Small intestine (tissue), 7 donors: Measurements from ENCODE around the gene TAL2. TPM values are rescaled to one million over a fixed set of nuclear protein-coding genes. Genes with fewer than 3 reads are reported as not detected.

ENCODE experiments used
- DNase-seq, 2 donors: peaks; one replicate each; pipeline versions ENCODE4 v3.0.0 to v3.0.0-alpha.2; 2013
- FAIRE-seq: peaks from 2 replicates; lab custom pipeline; 2012; peaks lifted over from hg19 to GRCh38; lab: Jason Lieb, UNC
- H3K27ac ChIP-seq, 3 donors: one replicate each; pipeline ENCODE4 v1.5.1; 2013; ENCODE audit warnings: low read length in 2 of 3, mild to moderate bottlenecking in 2 of 3, control low read depth in 1 of 3, inconsistent platforms in 1 of 3, low read depth in 1 of 3, moderate library complexity in 1 of 3
- H3K27me3 ChIP-seq, 3 donors: one replicate each; pipeline ENCODE4 v1.6.1; 2013; ENCODE audit warnings: low read length in 3 of 3, inconsistent platforms in 1 of 3; ENCODE audit not compliant: control insufficient read depth in 3 of 3, insufficient read depth in 3 of 3
- H3K36me3 ChIP-seq, 3 donors: one replicate each; pipeline ENCODE4 v1.6.1; 2013; ENCODE audit warnings: low read length in 3 of 3, inconsistent platforms in 1 of 3, low read depth in 1 of 3, mild to moderate bottlenecking in 1 of 3, moderate library complexity in 1 of 3; ENCODE audit not compliant: control insufficient read depth in 3 of 3, insufficient read depth in 2 of 3
- H3K4me1 ChIP-seq, 3 donors: one replicate each; pipeline ENCODE4 v1.6.1; 2013; ENCODE audit warnings: low read length in 2 of 3, inconsistent platforms in 1 of 3, low read depth in 1 of 3, mild to moderate bottlenecking in 1 of 3, moderate library complexity in 1 of 3; ENCODE audit not compliant: control insufficient read depth in 3 of 3, insufficient read depth in 2 of 3
- H3K4me3 ChIP-seq, 3 donors: one replicate each; pipeline ENCODE4 v1.5.1; 2013; ENCODE audit warnings: low read length in 3 of 3, control low read depth in 1 of 3, inconsistent platforms in 1 of 3, low read depth in 1 of 3, mild to moderate bottlenecking in 1 of 3, moderate library complexity in 1 of 3
- H3K9me3 ChIP-seq, 2 donors: one replicate each; pipeline ENCODE4 v1.6.1; 2013; ENCODE audit warnings: low read depth in 1 of 2, low read length in 1 of 2; ENCODE audit not compliant: control insufficient read depth in 2 of 2, insufficient read depth in 1 of 2
- WGBS, 3 donors: extraction: QIAGEN DNeasy Blood & Tissue Kit; methylation state at CpG; one replicate each; pipeline ENCODE4 v1.1.7; 2013; 5-methylcytosine and 5-hydroxymethylcytosine counted together
- polyA plus RNA-seq, 4 donors: library from polyadenylated mRNA; stranded (reverse) in 3 of 4; unstranded in 1 of 4; fragments of 200-250 nt in 3 of 4; fragments of 120-200 nt in 1 of 4; gene quantifications; one replicate each; pipeline versions ENCODE4 v1.2.1 to v1.2.3, GENCODE V29; 2013
- donor health status: healthy with polysubstance abuse.
- donor health status: control.
- donor health status: control.
- donor health status: Bipolar disorder and iron deficiency.
- donor health status: healthy.

Gene TAL2
- polyA plus RNA-seq, 4 donors, result 0.10 to 0.77 TPM; not detected in 2

DNA sequence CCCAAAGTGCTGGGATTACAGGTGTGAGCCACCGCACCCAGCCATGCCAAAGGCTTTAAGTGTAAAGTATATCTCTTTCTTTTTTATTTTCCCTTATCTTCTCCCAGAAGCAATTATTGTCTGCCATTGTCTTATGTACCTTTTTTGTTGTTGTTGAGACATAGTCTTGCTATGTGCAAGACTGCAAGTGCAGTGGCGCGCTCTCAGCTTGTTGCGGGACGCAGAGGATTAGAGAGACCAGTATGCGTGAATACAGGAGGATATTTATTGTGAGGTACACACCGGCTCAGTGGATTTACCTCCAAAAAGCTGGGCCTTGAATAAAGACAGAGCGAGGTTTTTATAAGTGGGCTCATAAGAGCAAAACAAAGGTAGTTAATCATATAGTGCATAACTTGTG lies 43.9 kb downstream of the TAL2 start:
- no peaks in the 10 kb centered on the region for H3K27me3 ChIP-seq
- FAIRE-seq (no peak), DNase-seq (no peak)
- no peak overlapping the region for H3K4me3 ChIP-seq
- WGBS, 3 donors, result 97 to 98% (median 98%) methylated on average over 8 of the region's 8 CpGs
- H3K4me1 ChIP-seq, result peaks cover 0 to 9% (median 0%) of the 10 kb centered on the region in 3 donors
- no peak overlapping the region for H3K27ac ChIP-seq
- H3K9me3 ChIP-seq, result peaks cover 0 to 3% of the 10 kb centered on the region in 2 donors
- H3K36me3 ChIP-seq, result peaks cover 5 to 20% (median 6%) of the 10 kb centered on the region in 3 donors

GRCh38 chr9:105708405-105708804 lies 46.1 kb downstream of the TAL2 start:
- FAIRE-seq (no peak), DNase-seq (peak in 1 of 2 donors; percentile 37)
- no peak overlapping the region for H3K4me3 ChIP-seq
- H3K36me3 ChIP-seq, result peaks cover 5 to 30% (median 6%) of the 10 kb centered on the region in 3 donors
- H3K27ac ChIP-seq, result no peak overlapping the region
- H3K27me3 ChIP-seq, result no peaks in the 10 kb centered on the region
- peaks cover 0 to 4% of the 10 kb centered on the region in 2 donors for H3K9me3 ChIP-seq
- no peaks in the 10 kb centered on the region for H3K4me1 ChIP-seq
- 12 to 43% (median 23%) methylated on average over 3 of the region's 3 CpGs for WGBS, 3 donors

- no peak overlapping the region for H3K4me3 ChIP-seq
- FAIRE-seq (no peak), DNase-seq (no peak)
- H3K4me1 ChIP-seq, result no peaks in the 10 kb centered on the region
- H3K27ac ChIP-seq, result no peak overlapping the region
- peaks cover 0 to 13% of the 10 kb centered on the region in 2 donors for H3K9me3 ChIP-seq
- 97 to 99% (median 98%) methylated on average over 13 of the region's 13 CpGs for WGBS, 3 donors
- H3K36me3 ChIP-seq, result peaks cover 5 to 38% (median 6%) of the 10 kb centered on the region in 3 donors
- no peaks in the 10 kb centered on the region for H3K27me3 ChIP-seq
Measured at GRCh38 chr9:105710638-105711037, 48.4 kb downstream of the TAL2 start.

- FAIRE-seq, result no peak
- 90 to 91% (median 90%) methylated on average over 7 of the region's 7 CpGs for WGBS, 3 donors
- no peaks in the 10 kb centered on the region for H3K27me3 ChIP-seq
Measured at GRCh38 chr9:105711867-105712266, 49.6 kb downstream of the TAL2 start.

GRCh38 chr9:105712297-105712696 lies 50.0 kb downstream of the TAL2 start:
- Histone ChIP-seq H3K27me3 (no peaks in the 10 kb centered on the region), H3K4me3 (no peak overlapping the region), H3K36me3 (peaks cover 1 to 27% (median 3%) of the 10 kb centered on the region in 3 donors), H3K27ac (no peak overlapping the region), H3K4me1 (no peaks in the 10 kb centered on the region), H3K9me3 (peaks cover 0 to 13% of the 10 kb centered on the region in 2 donors)
- DNase-seq (no peak), FAIRE-seq (no peak)
- 29 to 59% (median 56%) methylated on average over 1 of the region's 1 CpG for WGBS, 3 donors

More at GRCh38 chr9:105711867-105712266, 49.6 kb downstream of the TAL2 start:
- H3K36me3 ChIP-seq, result peaks cover 1 to 28% (median 3%) of the 10 kb centered on the region in 3 donors
- no peak for DNase-seq
- no peak overlapping the region for H3K27ac ChIP-seq
- H3K4me1 ChIP-seq, result no peaks in the 10 kb centered on the region
- peaks cover 0 to 13% of the 10 kb centered on the region in 2 donors for H3K9me3 ChIP-seq
- H3K4me3 ChIP-seq, result no peak overlapping the region

Other genes with a start within 250 kb of the TAL2 start
- gene FSD1L, start 214.4 kb upstream of the TAL2 start, polyA plus RNA-seq, result 10 to 100 TPM in 1 of 4 donors, 1 to 10 TPM in 3; 2.2 to 14.4 (median 3.0) TPM
- 10 to 100 TPM in 1 of 4 donors, 1 to 10 TPM in 2, under 1 TPM in 1; 0.67 to 17.3 (median 2.7) TPM for gene FKTN, start 104.3 kb upstream of the TAL2 start, polyA plus RNA-seq
- gene TMEM38B, start 32.1 kb downstream of the TAL2 start, polyA plus RNA-seq, result 10 to 100 TPM in 2 of 4 donors, 1 to 10 TPM in 2; 2.9 to 44.6 (median 10.2) TPM